Esophagus muscularis mucosa (tissue), 4 donors: ENCODE measurements around the gene OR4A15. TPM values are rescaled to one million over a fixed set of nuclear protein-coding genes. Genes with fewer than 3 reads are reported as not detected.

ENCODE experiments used
- DNase-seq: peaks from one replicate; pipeline ENCODE4 v3.0.0-alpha.2; 2017; ENCODE audit errors: extremely low spot score
- H3K27ac ChIP-seq, 4 donors: fragments of 200-600 bp; sonication (generic); replicated peaks in 1 of 4; 1 replicate in 3 of 4; 2 replicates in 1 of 4; pipeline ENCODE4 v1.5.1; 2016 to 2019; ENCODE audit warnings: mild to moderate bottlenecking in 1 of 4
- H3K27me3 ChIP-seq, 4 donors: fragments of 200-600 bp; sonication (generic); one replicate each; pipeline versions ENCODE4 v1.5.1 to v1.6.0; 2016 to 2019
- H3K36me3 ChIP-seq, 4 donors: fragments of 200-600 bp; sonication (generic); one replicate each; pipeline ENCODE4 v1.5.1; 2016 to 2019
- H3K4me1 ChIP-seq, 4 donors: fragments of 200-600 bp; sonication (generic); one replicate each; pipeline ENCODE4 v1.5.1; 2016 to 2019
- H3K4me3 ChIP-seq, 4 donors: fragments of 200-600 bp; sonication (generic); 1 replicate in 2 of 4; 2 replicates in 2 of 4; pipeline ENCODE4 v1.5.1; 2016 to 2019; ENCODE audit warnings: mild to moderate bottlenecking in 4 of 4, moderate library complexity in 1 of 4
- H3K9me3 ChIP-seq, 4 donors: fragments of 200-600 bp; sonication (generic); 1 replicate in 3 of 4; 2 replicates in 1 of 4; pipeline ENCODE4 v1.5.1; 2016 to 2019
- EP300 ChIP-seq: sonication (generic); formaldehyde crosslinking; IDR thresholded peaks from one replicate; pipeline ENCODE4 v1.6.1; 2017; ENCODE audit warnings: antibody characterized with exemption
- POLR2A ChIP-seq: fragments of 450-650 bp; IDR thresholded peaks from one replicate; pipeline ENCODE4 v1.6.1; 2017; ENCODE audit warnings: antibody characterized with exemption, moderate library complexity, mild to moderate bottlenecking, low read depth
- POLR2AphosphoS5 ChIP-seq, 2 donors: sonication (generic); formaldehyde crosslinking; IDR thresholded peaks; one replicate each; pipeline ENCODE4 v1.6.1; 2017; ENCODE audit warnings: antibody characterized with exemption in 2 of 2
- WGBS: methylation state at CpG from one replicate; pipeline ENCODE4 v1.1.5; 2018; 5-methylcytosine and 5-hydroxymethylcytosine counted together
- intact Hi-C: fragments of 100-400 bp; cut with DNase I; formaldehyde crosslinking; loops from one replicate; pipeline ENCODE4 v1.15.1; 2023
- small RNA-seq, 3 donors: library from RNA; depleted of rRNA; stranded (forward); fragments of <200 nt; gene quantifications; one replicate each; pipeline ENCODE3, GENCODE V24; 2016
- total RNA-seq, 4 donors: library from RNA; depleted of rRNA; stranded (reverse); fragments of >200 nt; gene quantifications; one replicate each; pipeline versions ENCODE4 v1.1.0 to v1.2.1, GENCODE V29; 2016
- TF ChIP-seq, protein P1 (sequence below), 3 experiments: fragments of 200-600 bp in 2 of 3; fragments of 450-650 bp in 1 of 3; sonication (generic) in 2 of 3; IDR thresholded peaks; one replicate each; pipeline ENCODE4 v1.5.1; 2017 to 2019; ENCODE audit warnings: antibody characterized with exemption in 3 of 3, mild to moderate bottlenecking in 2 of 3, moderate library complexity in 1 of 3

Gene OR4A15
- total RNA-seq, 4 donors from 2014 or later: not detected

DNA sequence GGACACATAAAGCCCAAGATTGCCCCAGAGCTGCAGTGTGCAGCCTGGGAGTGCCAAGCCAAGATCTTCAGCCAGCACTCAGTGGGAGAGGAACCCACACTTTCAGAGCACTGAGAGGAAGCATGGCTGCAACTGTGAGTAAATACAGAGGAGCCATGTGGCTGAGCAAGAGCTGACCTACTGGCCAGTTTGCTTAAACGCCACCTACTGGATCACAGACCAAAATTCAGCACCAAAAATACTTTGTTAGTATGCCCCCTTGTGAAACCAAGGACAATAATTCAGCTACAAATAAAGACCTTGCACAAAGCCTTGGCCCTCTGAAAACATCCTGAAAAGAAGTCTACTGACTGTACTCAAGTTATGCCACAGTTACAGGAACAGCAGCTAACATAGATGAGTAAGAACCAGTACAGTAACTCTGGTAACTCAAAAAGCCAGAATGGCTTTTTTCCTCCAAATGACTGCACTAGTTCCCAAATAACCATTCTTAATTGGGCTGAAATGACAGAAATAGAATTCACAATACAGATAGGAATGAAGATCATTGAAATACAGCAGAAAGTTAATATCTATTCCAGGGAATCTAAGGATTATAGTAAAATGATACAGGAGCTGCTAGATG lies 10.1 kb upstream of the OR4A15 start:
- TF ChIP-seq, protein P1, sequence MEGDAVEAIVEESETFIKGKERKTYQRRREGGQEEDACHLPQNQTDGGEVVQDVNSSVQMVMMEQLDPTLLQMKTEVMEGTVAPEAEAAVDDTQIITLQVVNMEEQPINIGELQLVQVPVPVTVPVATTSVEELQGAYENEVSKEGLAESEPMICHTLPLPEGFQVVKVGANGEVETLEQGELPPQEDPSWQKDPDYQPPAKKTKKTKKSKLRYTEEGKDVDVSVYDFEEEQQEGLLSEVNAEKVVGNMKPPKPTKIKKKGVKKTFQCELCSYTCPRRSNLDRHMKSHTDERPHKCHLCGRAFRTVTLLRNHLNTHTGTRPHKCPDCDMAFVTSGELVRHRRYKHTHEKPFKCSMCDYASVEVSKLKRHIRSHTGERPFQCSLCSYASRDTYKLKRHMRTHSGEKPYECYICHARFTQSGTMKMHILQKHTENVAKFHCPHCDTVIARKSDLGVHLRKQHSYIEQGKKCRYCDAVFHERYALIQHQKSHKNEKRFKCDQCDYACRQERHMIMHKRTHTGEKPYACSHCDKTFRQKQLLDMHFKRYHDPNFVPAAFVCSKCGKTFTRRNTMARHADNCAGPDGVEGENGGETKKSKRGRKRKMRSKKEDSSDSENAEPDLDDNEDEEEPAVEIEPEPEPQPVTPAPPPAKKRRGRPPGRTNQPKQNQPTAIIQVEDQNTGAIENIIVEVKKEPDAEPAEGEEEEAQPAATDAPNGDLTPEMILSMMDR (IDR thresholded peaks at IDR 0.05): no peak
- no peak for TF ChIP-seq EP300
- no peak for TF ChIP-seq POLR2A
- TF ChIP-seq POLR2AphosphoS5 (IDR thresholded peaks at IDR 0.05): no peak
- intact Hi-C loops: no loop called here
- 10% methylated on average over 1 of the region's 1 CpG for WGBS
- Histone ChIP-seq H3K27me3 (no peaks in the 10 kb centered on the region), H3K9me3 (peaks cover 0 to 9% (median 0%) of the 10 kb centered on the region in 4 donors), H3K4me1 (no peaks in the 10 kb centered on the region), H3K27ac (no peak overlapping the region), H3K4me3 (no peak overlapping the region), H3K36me3 (no peaks in the 10 kb centered on the region)
- DNase-seq: no peak

- Histone ChIP-seq H3K4me3 (no peak overlapping the region), H3K27ac (no peak overlapping the region), H3K4me1 (no peaks in the 10 kb centered on the region), H3K9me3 (peaks cover 0 to 11% (median 4%) of the 10 kb centered on the region in 4 donors), H3K27me3 (no peaks in the 10 kb centered on the region), H3K36me3 (no peaks in the 10 kb centered on the region)
- 19% methylated on average over 1 of the region's 1 CpG for WGBS
- intact Hi-C loops: no loop called here
- TF ChIP-seq, protein P1 (IDR thresholded peaks at IDR 0.05): no peak
- TF ChIP-seq POLR2A (no peak), EP300 (no peak), POLR2AphosphoS5 (IDR thresholded peaks at IDR 0.05) (no peak)
- no peak for DNase-seq
Measured at GRCh38 chr11:55401011-55401410, 33.2 kb downstream of the OR4A15 start.

Small RNA genes lying within 50 kb of the gene (small RNA-seq; reads per million reads assigned to genes)
- gene OR4X7P: 0 reads per million in 3 donors

Other genes starting within 250 kb of the OR4A15 start
- gene TRIM48, start 105.8 kb upstream of the OR4A15 start, total RNA-seq: not detected
- gene OR4A16, start 24.8 kb upstream of the OR4A15 start, total RNA-seq: not detected
- not detected for gene OR4C15, start 186.5 kb downstream of the OR4A15 start, total RNA-seq
- not detected for gene OR4C16, start 204.2 kb downstream of the OR4A15 start, total RNA-seq
- not detected for gene OR4C11, start 239.7 kb downstream of the OR4A15 start, total RNA-seq